IMR-90 (cell line): ENCODE data around the gene ARHGEF2. TPM values are rescaled to one million over a fixed set of nuclear protein-coding genes. Genes with fewer than 3 reads are reported as not detected.

Source experiments
- ATAC-seq: fragments of 200-7000 bp; cut with Tn5 transposase; 2 replicates; pipeline ENCODE4 v1.9.1; 2020; ENCODE audit warnings: low read depth, mild to moderate bottlenecking, moderate library complexity
- BruUV-seq: library from RNA; stranded (reverse); fragments of 400-500 nt; replicated peaks from 2 replicates; lab custom pipeline; 2021; lab: Mats Ljungman, UMichigan
- CTCF ChIA-PET: fragments of 300-600 bp; formaldehyde crosslinking; extraction: SDS; loops from one replicate; lab custom pipeline; 2021; ENCODE audit warnings: antibody characterized with exemption; lab: Yijun Ruan, JAX
- POLR2A ChIA-PET: fragments of 300-600 bp; sonication (Branson Sonifier 250); formaldehyde crosslinking; loops from one replicate; lab custom pipeline; 2022; ENCODE audit warnings: antibody characterized with exemption; ENCODE audit not compliant: unreplicated experiment; lab: Charles Lee
- DNase-seq: peaks from one replicate; pipeline ENCODE4 v3.0.0; 2013
- H2AFZ ChIP-seq: replicated peaks from 2 replicates; pipeline ENCODE3; 2013; ENCODE audit warnings: low read length, mild to moderate bottlenecking; ENCODE audit not compliant: poor library complexity
- H2AK5ac ChIP-seq: 2 replicates; pipeline ENCODE4 v1.6.1; 2013; ENCODE audit warnings: low read depth, low read length, inconsistent platforms
- H2AK9ac ChIP-seq: replicated peaks from 2 replicates; pipeline ENCODE3; 2013; ENCODE audit warnings: mild to moderate bottlenecking, low read depth, low read length, moderate library complexity; ENCODE audit not compliant: poor library complexity
- H2BK120ac ChIP-seq: 2 replicates; pipeline ENCODE4 v1.6.1; 2013; ENCODE audit warnings: low read depth, low read length, inconsistent platforms
- H2BK15ac ChIP-seq: 3 replicates; pipeline ENCODE4 v1.6.1; 2013; ENCODE audit warnings: low read depth, low read length, inconsistent platforms
- H2BK20ac ChIP-seq: 2 replicates; pipeline ENCODE4 v1.6.1; 2013; ENCODE audit warnings: low read depth, mild to moderate bottlenecking, inconsistent platforms, low read length, moderate library complexity
- H2BK5ac ChIP-seq: 2 replicates; pipeline ENCODE4 v1.6.1; 2013; ENCODE audit warnings: mild to moderate bottlenecking, low read depth, low read length, inconsistent platforms; ENCODE audit not compliant: poor library complexity, severe bottlenecking
- H3K14ac ChIP-seq: replicated peaks from 2 replicates; pipeline ENCODE4 v1.6.1; 2013; ENCODE audit warnings: low read depth, low read length, inconsistent platforms
- H3K18ac ChIP-seq: 2 replicates; pipeline ENCODE4 v1.6.1; 2013; ENCODE audit warnings: low read depth, low read length, control low read depth
- H3K23ac ChIP-seq: 2 replicates; pipeline ENCODE4 v1.6.1; 2013; ENCODE audit warnings: low read depth, low read length, inconsistent platforms
- H3K27ac ChIP-seq: 2 replicates; pipeline ENCODE4 v1.5.1; 2013; ENCODE audit warnings: mild to moderate bottlenecking, control low read depth, low read length; ENCODE audit not compliant: insufficient read depth
- H3K27me3 ChIP-seq: 2 replicates; pipeline ENCODE4 v1.6.1; 2013; ENCODE audit warnings: low read length; ENCODE audit not compliant: control insufficient read depth, insufficient read depth
- H3K36me3 ChIP-seq: 2 replicates; pipeline ENCODE4 v1.6.1; 2013; ENCODE audit warnings: low read length, mixed read lengths; ENCODE audit not compliant: control insufficient read depth, insufficient read depth
- H3K4ac ChIP-seq: 2 replicates; pipeline ENCODE4 v1.6.1; 2013; ENCODE audit warnings: low read depth, low read length, inconsistent platforms
- H3K4me1 ChIP-seq: 2 replicates; pipeline ENCODE4 v1.6.1; 2013; ENCODE audit warnings: low read length, mixed read lengths; ENCODE audit not compliant: control insufficient read depth, insufficient read depth
- H3K4me2 ChIP-seq: 2 replicates; pipeline ENCODE4 v1.6.1; 2013; ENCODE audit warnings: low read depth, mild to moderate bottlenecking, control low read depth, low read length, moderate library complexity
- H3K4me3 ChIP-seq: 2 replicates; pipeline ENCODE4 v1.5.1; 2013; ENCODE audit warnings: low read depth, mild to moderate bottlenecking, control low read depth, low read length, moderate library complexity; ENCODE audit not compliant: insufficient read depth
- H3K56ac ChIP-seq: 2 replicates; pipeline ENCODE4 v1.6.1; 2013; ENCODE audit warnings: low read length, inconsistent platforms; ENCODE audit not compliant: insufficient read depth; ENCODE audit errors: extremely low read depth
- H3K79me1 ChIP-seq, 2 experiments: 2 replicates each; pipeline ENCODE4 v1.6.1; 2013; ENCODE audit warnings: low read length in 2 of 2, inconsistent platforms in 1 of 2, low read depth in 1 of 2
- H3K9ac ChIP-seq: 2 replicates; pipeline ENCODE4 v1.6.1; 2013; ENCODE audit warnings: low read depth, low read length, control low read depth
- H3K9me1 ChIP-seq: 2 replicates; pipeline ENCODE4 v1.6.1; 2013; ENCODE audit warnings: low read length, inconsistent platforms; ENCODE audit not compliant: insufficient read depth
- H3K9me3 ChIP-seq: 2 replicates; pipeline ENCODE4 v1.6.1; 2013; ENCODE audit warnings: low read length; ENCODE audit not compliant: control insufficient read depth, insufficient read depth
- H4K20me1 ChIP-seq: 2 replicates; pipeline ENCODE4 v1.6.1; 2013; ENCODE audit warnings: low read length, inconsistent platforms; ENCODE audit not compliant: insufficient read depth
- H4K5ac ChIP-seq: 2 replicates; pipeline ENCODE4 v1.6.1; 2013; ENCODE audit warnings: mild to moderate bottlenecking, low read depth, low read length, control low read depth
- H4K8ac ChIP-seq, 2 experiments: 2 replicates each; pipeline ENCODE4 v1.6.1; 2013; ENCODE audit warnings: low read depth in 2 of 2, low read length in 2 of 2, control low read depth in 1 of 2, inconsistent platforms in 1 of 2
- H4K91ac ChIP-seq: 2 replicates; pipeline ENCODE4 v1.6.1; 2013; ENCODE audit warnings: low read depth, low read length, inconsistent platforms; ENCODE audit not compliant: insufficient read depth
- BHLHE40 ChIP-seq: fragments of 150-350 bp; IDR thresholded peaks from 2 replicates; pipeline ENCODE4 v1.6.1; 2016; ENCODE audit warnings: mild to moderate bottlenecking, low read depth, low read length
- CEBPB ChIP-seq: IDR thresholded peaks from 2 replicates; pipeline ENCODE4 v1.6.1; 2012; ENCODE audit warnings: low read depth, low read length, improper control_type of control experiment
- FOS ChIP-seq: fragments of 150-350 bp; IDR thresholded peaks from 2 replicates; pipeline ENCODE4 v1.6.1; 2016; ENCODE audit warnings: low read depth, low read length
- MAFK ChIP-seq: IDR thresholded peaks from 2 replicates; pipeline ENCODE4 v1.6.1; 2012; ENCODE audit warnings: low read depth, low read length, improper control_type of control experiment
- MAZ ChIP-seq: IDR thresholded peaks from 2 replicates; pipeline ENCODE4 v1.6.1; 2012; ENCODE audit warnings: low read depth, mild to moderate bottlenecking, low read length, improper control_type of control experiment, moderate library complexity, borderline replicate concordance
- POLR2A ChIP-seq: IDR thresholded peaks from 2 replicates; pipeline ENCODE4 v1.6.1; 2012; ENCODE audit warnings: mild to moderate bottlenecking, low read depth, low read length
- RCOR1 ChIP-seq: IDR thresholded peaks from 2 replicates; pipeline ENCODE4 v1.6.1; 2012; ENCODE audit warnings: mild to moderate bottlenecking, low read length, improper control_type of control experiment; ENCODE audit not compliant: insufficient replicate concordance
- SMC3 ChIP-seq: fragments of 150-350 bp; IDR thresholded peaks from 2 replicates; pipeline ENCODE4 v1.6.1; 2016; ENCODE audit warnings: low read depth, mild to moderate bottlenecking, antibody characterized with exemption, low read length, moderate library complexity
- WGBS, 2 experiments: methylation state at CpG; one replicate each; pipeline versions ENCODE4 v1.1.5 to v1.1.7; 2013; ENCODE audit warnings: missing lambda C conversion rate in 2 of 2; ENCODE audit not compliant: insufficient read length in 1 of 2; ENCODE audit errors: extremely low coverage in 2 of 2; 5-methylcytosine and 5-hydroxymethylcytosine counted together
- dilution Hi-C: fragments of 300-500 bp; cut with HindIII; formaldehyde crosslinking; loops from one replicate; pipeline ENCODE4 v1.14.3; 2018; ENCODE audit warnings: low sequenced_read_pairs; ENCODE audit not compliant: unreplicated experiment
- in situ Hi-C: fragments of 300-500 bp; cut with MboI; formaldehyde crosslinking; loops from 3 replicates; pipeline ENCODE4 v1.14.3; 2019; ENCODE audit warnings: low sequenced_read_pairs, inconsistent platforms, mixed read lengths
- intact Hi-C: fragments of 100-400 bp; cut with micrococcal nuclease; formaldehyde crosslinking; loops from 2 replicates; pipeline ENCODE4 v1.10.0; 2022
- polyA plus RNA-seq, 3 experiments: library from polyadenylated mRNA; depleted of rRNA; stranded (reverse); fragments of >200 nt; gene quantifications; 2 replicates each; pipeline ENCODE4 v1.2.3, GENCODE V29; 2012; ENCODE audit warnings: low replicate concordance in 1 of 3
- total RNA-seq: library from RNA; depleted of rRNA; stranded (reverse); fragments of >200 nt; gene quantifications from 2 replicates; pipeline ENCODE4 v1.2.3, GENCODE V29; 2012
- TF ChIP-seq, protein P1 (sequence below): fragments of 150-350 bp; IDR thresholded peaks from 2 replicates; pipeline ENCODE4 v1.6.1; 2017; ENCODE audit warnings: mild to moderate bottlenecking, antibody characterized with exemption, low read length, low read depth

Gene ARHGEF2
- total and polyA plus RNA-seq, 2 of the 4 experiments (the other 2 are of a cell fraction): 91.8 to 117 TPM

DNA sequence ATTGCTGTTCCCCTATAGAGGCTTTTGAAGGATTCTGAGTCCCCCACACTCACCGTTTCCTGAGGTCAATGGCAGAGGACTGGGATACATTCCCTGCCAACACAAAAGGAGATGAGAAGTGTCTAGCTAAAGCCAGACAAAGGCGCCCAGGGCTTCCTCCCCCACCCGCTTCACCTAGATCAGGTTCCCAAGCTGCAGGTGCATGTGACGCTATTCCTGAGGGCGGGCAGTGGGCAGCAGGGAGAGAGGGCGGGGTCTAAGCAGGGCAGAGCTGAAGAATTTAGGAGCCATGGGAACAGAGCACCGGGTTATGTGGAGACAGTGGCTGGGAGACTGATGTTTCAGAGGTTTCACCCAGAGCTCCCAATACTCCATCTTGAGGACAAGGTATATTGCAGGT is 6.0 kb upstream of the ARHGEF2 start:
- Histone ChIP-seq H3K9me3 (no peaks in the 10 kb centered on the region), H2AK5ac (peak overlapping the region; percentile 95; the same call in 1 of the 2 replicates), H3K14ac (peak overlapping the region; percentile 91), H2BK120ac (peak overlapping the region; percentile 98), H4K8ac (peak overlapping the region; percentile 21 to 90; a peak in 3 of 4 replicates), H3K27ac (peak overlapping the region; percentile 84; the same call in 1 of the 2 replicates), H3K4me3 (no peak overlapping the region), H2BK20ac (peak overlapping the region; percentile 99), H3K56ac (peak overlapping the region; percentile 64; the same call in 1 of the 2 replicates), H3K23ac (peak overlapping the region; percentile 93; the same call in 1 of the 2 replicates), H4K5ac (peak overlapping the region; percentile 51; the same call in 1 of the 2 replicates), H3K18ac (peak overlapping the region; percentile 49; the same call in 1 of the 2 replicates), H3K4ac (peak overlapping the region; percentile 94), H3K27me3 (no peaks in the 10 kb centered on the region), H4K20me1 (no peaks in the 10 kb centered on the region; the same call in 1 of the 2 replicates), H2AFZ (no peak overlapping the region), H2BK15ac (peak overlapping the region; percentile 78; the same call in 2 of the 3 replicates), H4K91ac (peak overlapping the region; percentile 94), H2BK5ac (peak overlapping the region; percentile 40), H3K79me1 (peaks cover 10 to 50% of the 10 kb centered on the region in 2 experiments; a peak in 3 of 4 replicates), H3K36me3 (no peaks in the 10 kb centered on the region), H3K9me1 (peaks cover 26% of the 10 kb centered on the region), H2AK9ac (peak overlapping the region; percentile 55), H3K4me2 (no peak overlapping the region), H3K4me1 (peaks cover 43% of the 10 kb centered on the region), H3K9ac (no peak overlapping the region)
- DNase-seq: no peak
- TF ChIP-seq FOS (no peak), SMC3 (no peak), POLR2A (no peak), BHLHE40 (no peak), MAFK (no peak), MAZ (no peak), RCOR1 (no peak), CEBPB (no peak)
- TF ChIP-seq, protein P1, sequence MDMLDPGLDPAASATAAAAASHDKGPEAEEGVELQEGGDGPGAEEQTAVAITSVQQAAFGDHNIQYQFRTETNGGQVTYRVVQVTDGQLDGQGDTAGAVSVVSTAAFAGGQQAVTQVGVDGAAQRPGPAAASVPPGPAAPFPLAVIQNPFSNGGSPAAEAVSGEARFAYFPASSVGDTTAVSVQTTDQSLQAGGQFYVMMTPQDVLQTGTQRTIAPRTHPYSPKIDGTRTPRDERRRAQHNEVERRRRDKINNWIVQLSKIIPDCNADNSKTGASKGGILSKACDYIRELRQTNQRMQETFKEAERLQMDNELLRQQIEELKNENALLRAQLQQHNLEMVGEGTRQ: no peak
- dilution Hi-C loops (no loop called here), intact Hi-C loops (no loop called here), in situ Hi-C loops (no loop called here)
- BruUV-seq: no TSS peak
- 80% methylated on average over 2 of the region's 7 CpGs; no CpG with 5 or more reads in 1 of the 2 experiments for WGBS, 2 experiments
- ATAC-seq: no peak
- CTCF ChIA-PET: interaction anchor here (0.5 kb wide), 1 partner anchor 16 kb away, joined by 4 read pairs; no protein-coding TSS in a partner anchor
- POLR2A ChIA-PET: no interaction called here
